ENCODE results near the gene RNASET2. TPM values are rescaled to one million over a fixed set of nuclear protein-coding genes. Genes with fewer than 3 reads are reported as not detected.

RNASET2 gene
- total and polyA plus RNA-seq, 2 of the 13 experiments (the other 11 are each of a cell fraction or from before 2014, with no cell fraction given) = 44.6 to 597 TPM

GRCh38 chr6:166907871-166908806, 48.2 kb downstream of the RNASET2 start:
- no peak overlapping the region for H3K4me3 ChIP-seq (replicated peaks in 1 of 3; ENCODE audit: insufficient read depth in 1 of 3, low read depth in 2 of 3, low read length in 3 of 3)
- no peak for FAIRE-seq
- no TSS peak for BruUV-seq (replicated peaks)

More at GRCh38 chr6:166907871-166908806, 48.2 kb downstream of the RNASET2 start:
- Histone ChIP-seq H2AFZ (ENCODE audit: low read length) (no peak overlapping the region), H3K9ac (ENCODE audit: insufficient read depth, low read depth, low read length) (no peak overlapping the region), H4K20me1 (ENCODE audit: insufficient read depth, low read length) (no peaks in the 10 kb centered on the region), H3K79me2 (ENCODE audit: insufficient read depth, low read length) (no peaks in the 10 kb centered on the region), H3K4me2 (ENCODE audit: low read depth, low read length) (no peak overlapping the region), H3K9me3 (ENCODE audit: low read length) (no peaks in the 10 kb centered on the region), H3K36me3 (replicated peaks in 1 of 2; ENCODE audit: control insufficient read depth in 1 of 2, insufficient read depth in 2 of 2, low read length in 2 of 2) (peaks cover 0 to 1% of the 10 kb centered on the region in 2 experiments; a peak in 2 of 5 replicates), H3K4me1 (ENCODE audit: insufficient read depth, low read length) (no peaks in the 10 kb centered on the region), H3K27ac (ENCODE audit: extremely low read length, insufficient read depth, low read length) (no peak overlapping the region), H3K27me3 (ENCODE audit: control insufficient read depth in 1 of 2, insufficient read depth in 2 of 2, low read length in 2 of 2) (no peaks in the 10 kb centered on the region)
- WGBS (ENCODE audit: low lambda C conversion rate) = 72% methylated on average over 20 of the region's 20 CpGs
- DNase-seq (ENCODE audit: low spot score) = peak; percentile 27
- CTCF ChIA-PET (ENCODE audit: low intra/inter-chr PET ratio, low total read pairs) = no interaction called here
- POLR2A ChIA-PET = no interaction called here
- peak; percentile 25; the same call in 1 of the 2 replicates for TF ChIP-seq GFI1 (CRISPR knock-in tag; IDR thresholded peaks at IDR 0.05; ENCODE audit: borderline replicate concordance)
- TF ChIP-seq SIX1 (CRISPR knock-in tag; IDR thresholded peaks at IDR 0.05; ENCODE audit: borderline replicate concordance) = no peak
- TF ChIP-seq, protein P1, sequence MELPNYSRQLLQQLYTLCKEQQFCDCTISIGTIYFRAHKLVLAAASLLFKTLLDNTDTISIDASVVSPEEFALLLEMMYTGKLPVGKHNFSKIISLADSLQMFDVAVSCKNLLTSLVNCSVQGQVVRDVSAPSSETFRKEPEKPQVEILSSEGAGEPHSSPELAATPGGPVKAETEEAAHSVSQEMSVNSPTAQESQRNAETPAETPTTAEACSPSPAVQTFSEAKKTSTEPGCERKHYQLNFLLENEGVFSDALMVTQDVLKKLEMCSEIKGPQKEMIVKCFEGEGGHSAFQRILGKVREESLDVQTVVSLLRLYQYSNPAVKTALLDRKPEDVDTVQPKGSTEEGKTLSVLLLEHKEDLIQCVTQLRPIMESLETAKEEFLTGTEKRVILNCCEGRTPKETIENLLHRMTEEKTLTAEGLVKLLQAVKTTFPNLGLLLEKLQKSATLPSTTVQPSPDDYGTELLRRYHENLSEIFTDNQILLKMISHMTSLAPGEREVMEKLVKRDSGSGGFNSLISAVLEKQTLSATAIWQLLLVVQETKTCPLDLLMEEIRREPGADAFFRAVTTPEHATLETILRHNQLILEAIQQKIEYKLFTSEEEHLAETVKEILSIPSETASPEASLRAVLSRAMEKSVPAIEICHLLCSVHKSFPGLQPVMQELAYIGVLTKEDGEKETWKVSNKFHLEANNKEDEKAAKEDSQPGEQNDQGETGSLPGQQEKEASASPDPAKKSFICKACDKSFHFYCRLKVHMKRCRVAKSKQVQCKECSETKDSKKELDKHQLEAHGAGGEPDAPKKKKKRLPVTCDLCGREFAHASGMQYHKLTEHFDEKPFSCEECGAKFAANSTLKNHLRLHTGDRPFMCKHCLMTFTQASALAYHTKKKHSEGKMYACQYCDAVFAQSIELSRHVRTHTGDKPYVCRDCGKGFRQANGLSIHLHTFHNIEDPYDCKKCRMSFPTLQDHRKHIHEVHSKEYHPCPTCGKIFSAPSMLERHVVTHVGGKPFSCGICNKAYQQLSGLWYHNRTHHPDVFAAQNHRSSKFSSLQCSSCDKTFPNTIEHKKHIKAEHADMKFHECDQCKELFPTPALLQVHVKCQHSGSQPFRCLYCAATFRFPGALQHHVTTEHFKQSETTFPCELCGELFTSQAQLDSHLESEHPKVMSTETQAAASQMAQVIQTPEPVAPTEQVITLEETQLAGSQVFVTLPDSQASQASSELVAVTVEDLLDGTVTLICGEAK (IDR thresholded peaks at IDR 0.05) = no peak
- TF ChIP-seq, protein P1 (CRISPR knock-in tag; IDR thresholded peaks at IDR 0.05) = peak; percentile 40; the same call in 1 of the 2 replicates
- peak; percentile 41 for ATAC-seq
- in situ Hi-C loops (cut with HindIII; ENCODE audit: extremely low pct_ligation_motif_present, low pct_unique_long_range_greater_than_20kb) = no loop called here
- intact Hi-C loops (cut with micrococcal nuclease; ENCODE audit: unreplicated experiment) = no loop called here

Data from HepG2 (cell line).